ENCODE data around the gene ITGB4. TPM values are rescaled to one million over a fixed set of nuclear protein-coding genes. Genes with fewer than 3 reads are reported as not detected.
A peak's percentile ranks its signal among the peaks of the same experiment; 100 is the strongest.

Gene ITGB4
- total RNA-seq, 6 experiments from 2014 or later: 0.92 to 4.1 (median 2.0) TPM

DNA sequence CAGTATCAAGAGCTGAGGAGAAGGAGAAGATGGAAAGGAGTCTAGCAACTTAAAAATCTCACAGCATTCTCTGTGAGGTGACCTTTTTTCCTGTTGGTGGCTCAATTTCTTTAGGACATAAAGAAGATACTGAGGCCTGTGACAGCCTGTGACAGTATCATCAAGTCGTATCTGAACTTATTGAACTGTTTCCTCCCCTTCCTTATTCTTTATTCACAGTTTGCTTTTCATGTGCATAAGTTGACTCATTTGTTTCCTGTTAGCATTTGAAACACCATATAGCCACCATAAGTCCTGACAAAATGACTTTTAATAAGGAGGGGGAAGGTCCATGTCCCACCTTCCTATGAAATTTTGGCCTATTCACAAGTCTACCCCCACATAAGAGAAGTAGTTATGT lies 72.2 kb downstream of the ITGB4 start:
- no peak for TF ChIP-seq POLR2A (IDR thresholded peaks at IDR 0.05)
- TF ChIP-seq, protein P1, sequence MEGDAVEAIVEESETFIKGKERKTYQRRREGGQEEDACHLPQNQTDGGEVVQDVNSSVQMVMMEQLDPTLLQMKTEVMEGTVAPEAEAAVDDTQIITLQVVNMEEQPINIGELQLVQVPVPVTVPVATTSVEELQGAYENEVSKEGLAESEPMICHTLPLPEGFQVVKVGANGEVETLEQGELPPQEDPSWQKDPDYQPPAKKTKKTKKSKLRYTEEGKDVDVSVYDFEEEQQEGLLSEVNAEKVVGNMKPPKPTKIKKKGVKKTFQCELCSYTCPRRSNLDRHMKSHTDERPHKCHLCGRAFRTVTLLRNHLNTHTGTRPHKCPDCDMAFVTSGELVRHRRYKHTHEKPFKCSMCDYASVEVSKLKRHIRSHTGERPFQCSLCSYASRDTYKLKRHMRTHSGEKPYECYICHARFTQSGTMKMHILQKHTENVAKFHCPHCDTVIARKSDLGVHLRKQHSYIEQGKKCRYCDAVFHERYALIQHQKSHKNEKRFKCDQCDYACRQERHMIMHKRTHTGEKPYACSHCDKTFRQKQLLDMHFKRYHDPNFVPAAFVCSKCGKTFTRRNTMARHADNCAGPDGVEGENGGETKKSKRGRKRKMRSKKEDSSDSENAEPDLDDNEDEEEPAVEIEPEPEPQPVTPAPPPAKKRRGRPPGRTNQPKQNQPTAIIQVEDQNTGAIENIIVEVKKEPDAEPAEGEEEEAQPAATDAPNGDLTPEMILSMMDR (IDR thresholded peaks at IDR 0.05): no peak
- Histone ChIP-seq H3K4me3 (no peak overlapping the region), H3K27me3 (no peaks in the 10 kb centered on the region), H3K27ac (no peak overlapping the region), H3K4me1 (no peaks in the 10 kb centered on the region), H3K36me3 (peaks cover 0 to 10% (median under 1%) of the 10 kb centered on the region in 4 donors), H3K9me3 (no peaks in the 10 kb centered on the region)
- no peak for ATAC-seq
- DNase-seq: no peak
- WGBS (ENCODE audit: insufficient coverage, low coverage, low lambda C conversion rate, missing lambda C conversion rate): 80% methylated on average over 1 of the region's 1 CpG
- intact Hi-C loops (cut with DNase I): no loop called here

GRCh38 chr17:75795820-75796607 lies 74.8 kb downstream of the ITGB4 start:
- no peak for TF ChIP-seq POLR2A (IDR thresholded peaks at IDR 0.05)
- TF ChIP-seq, protein P1 (IDR thresholded peaks at IDR 0.05): no peak
- ATAC-seq (no peak), DNase-seq (peak in 1 of 3 donors; percentile 16)
- peaks cover 0 to 22% (median 3%) of the 10 kb centered on the region in 4 donors for H3K36me3 ChIP-seq
- intact Hi-C loops (cut with DNase I): no loop called here
- H3K4me3 ChIP-seq: no peak overlapping the region
- H3K27ac ChIP-seq: no peak overlapping the region
- no peaks in the 10 kb centered on the region for H3K4me1 ChIP-seq
- no peaks in the 10 kb centered on the region for H3K9me3 ChIP-seq
- 74% methylated on average over 3 of the region's 8 CpGs for WGBS (ENCODE audit: insufficient coverage, low coverage, low lambda C conversion rate, missing lambda C conversion rate)
- no peaks in the 10 kb centered on the region for H3K27me3 ChIP-seq

- intact Hi-C loops (cut with DNase I): no loop called here
- TF ChIP-seq, protein P1 (IDR thresholded peaks at IDR 0.05): no peak
- no peak for TF ChIP-seq POLR2A (IDR thresholded peaks at IDR 0.05)
- DNase-seq (no peak), ATAC-seq (no peak)
- Histone ChIP-seq H3K4me1 (no peaks in the 10 kb centered on the region), H3K27ac (no peak overlapping the region), H3K27me3 (no peaks in the 10 kb centered on the region), H3K9me3 (no peaks in the 10 kb centered on the region), H3K36me3 (peaks cover 0 to 17% (median 3%) of the 10 kb centered on the region in 4 donors), H3K4me3 (no peak overlapping the region)
- 87% methylated on average over 4 of the region's 4 CpGs for WGBS (ENCODE audit: insufficient coverage, low coverage, low lambda C conversion rate, missing lambda C conversion rate)
Observed at GRCh38 chr17:75799402-75799801, 78.1 kb downstream of the ITGB4 start.

- Histone ChIP-seq H3K27me3 (no peaks in the 10 kb centered on the region), H3K27ac (no peak overlapping the region), H3K9me3 (no peaks in the 10 kb centered on the region), H3K4me3 (no peak overlapping the region), H3K36me3 (peaks cover 0 to 10% (median 1%) of the 10 kb centered on the region in 4 donors), H3K4me1 (peaks cover 0 to 6% (median 0%) of the 10 kb centered on the region in 4 donors)
- TF ChIP-seq, protein P1 (IDR thresholded peaks at IDR 0.05): no peak
- no peak for TF ChIP-seq POLR2A (IDR thresholded peaks at IDR 0.05)
- intact Hi-C loops (cut with DNase I): no loop called here
- ATAC-seq (no peak), DNase-seq (no peak)
- WGBS (ENCODE audit: insufficient coverage, low coverage, low lambda C conversion rate, missing lambda C conversion rate): 88% methylated on average over 1 of the region's 1 CpG
Observed at GRCh38 chr17:75803883-75804282, 82.6 kb downstream of the ITGB4 start.
